ENCODE results near the gene SND1.

Gene SND1

GRCh38 chr7:127682140-127682539, 30.1 kb downstream of the SND1 start:
- peaks cover 0 to 24% (median 23%) of the 10 kb centered on the region in 5 donors for H3K4me1 ChIP-seq (ENCODE audit: control insufficient read depth in 5 of 5, insufficient read depth in 5 of 5, low read length in 5 of 5)
- H3K4me3 ChIP-seq (ENCODE audit: low read depth in 1 of 5, low read length in 5 of 5), result no peak overlapping the region
- no peak overlapping the region for H3K27ac ChIP-seq (ENCODE audit: low read depth, low read length)
- no peaks in the 10 kb centered on the region for H3K27me3 ChIP-seq (ENCODE audit: control insufficient read depth in 5 of 5, insufficient read depth in 4 of 5, low read length in 5 of 5)
- H3K9me3 ChIP-seq (ENCODE audit: control insufficient read depth in 5 of 5, low read length in 5 of 5), result no peaks in the 10 kb centered on the region
- H3K9ac ChIP-seq (ENCODE audit: low read length in 5 of 5), result no peak overlapping the region
- peaks cover 3 to 12% (median 6%) of the 10 kb centered on the region in 5 donors for H3K36me3 ChIP-seq (ENCODE audit: control insufficient read depth in 5 of 5, insufficient read depth in 5 of 5, low read length in 5 of 5)

GRCh38 chr7:127683776-127684681, 32.0 kb downstream of the SND1 start:
- Histone ChIP-seq H3K27me3 (ENCODE audit: control insufficient read depth in 5 of 5, insufficient read depth in 4 of 5, low read length in 5 of 5) (no peaks in the 10 kb centered on the region), H3K4me1 (ENCODE audit: control insufficient read depth in 5 of 5, insufficient read depth in 5 of 5, low read length in 5 of 5) (peaks cover 0 to 14% (median 13%) of the 10 kb centered on the region in 5 donors), H3K9ac (ENCODE audit: low read length in 5 of 5) (no peak overlapping the region), H3K27ac (ENCODE audit: low read depth, low read length) (no peak overlapping the region), H3K4me3 (ENCODE audit: low read depth in 1 of 5, low read length in 5 of 5) (no peak overlapping the region), H3K36me3 (ENCODE audit: control insufficient read depth in 5 of 5, insufficient read depth in 5 of 5, low read length in 5 of 5) (peaks cover 8 to 23% (median 14%) of the 10 kb centered on the region in 5 donors), H3K9me3 (ENCODE audit: control insufficient read depth in 5 of 5, low read length in 5 of 5) (no peaks in the 10 kb centered on the region)

GRCh38 chr7:127689194-127689772, 37.3 kb downstream of the SND1 start:
- no peak overlapping the region for H3K9ac ChIP-seq (ENCODE audit: low read length in 5 of 5)
- no peak overlapping the region for H3K27ac ChIP-seq (ENCODE audit: low read depth, low read length)
- peaks cover 0 to 10% (median 4%) of the 10 kb centered on the region in 5 donors for H3K4me1 ChIP-seq (ENCODE audit: control insufficient read depth in 5 of 5, insufficient read depth in 5 of 5, low read length in 5 of 5)
- no peak overlapping the region for H3K4me3 ChIP-seq (ENCODE audit: low read depth in 1 of 5, low read length in 5 of 5)
- peaks cover 18 to 36% (median 24%) of the 10 kb centered on the region in 5 donors for H3K36me3 ChIP-seq (ENCODE audit: control insufficient read depth in 5 of 5, insufficient read depth in 5 of 5, low read length in 5 of 5)
- no peaks in the 10 kb centered on the region for H3K27me3 ChIP-seq (ENCODE audit: control insufficient read depth in 5 of 5, insufficient read depth in 4 of 5, low read length in 5 of 5)
- no peaks in the 10 kb centered on the region for H3K9me3 ChIP-seq (ENCODE audit: control insufficient read depth in 5 of 5, low read length in 5 of 5)

GRCh38 chr7:127690337-127690736, 38.3 kb downstream of the SND1 start:
- Histone ChIP-seq H3K4me3 (ENCODE audit: low read depth in 1 of 5, low read length in 5 of 5) (no peak overlapping the region), H3K27me3 (ENCODE audit: control insufficient read depth in 5 of 5, insufficient read depth in 4 of 5, low read length in 5 of 5) (no peaks in the 10 kb centered on the region), H3K9ac (ENCODE audit: low read length in 5 of 5) (no peak overlapping the region), H3K27ac (ENCODE audit: low read depth, low read length) (no peak overlapping the region), H3K36me3 (ENCODE audit: control insufficient read depth in 5 of 5, insufficient read depth in 5 of 5, low read length in 5 of 5) (peaks cover 20 to 43% (median 32%) of the 10 kb centered on the region in 5 donors), H3K9me3 (ENCODE audit: control insufficient read depth in 5 of 5, low read length in 5 of 5) (no peaks in the 10 kb centered on the region), H3K4me1 (ENCODE audit: control insufficient read depth in 5 of 5, insufficient read depth in 5 of 5, low read length in 5 of 5) (peaks cover 0 to 5% (median 0%) of the 10 kb centered on the region in 5 donors)

- Histone ChIP-seq H3K4me1 (ENCODE audit: control insufficient read depth in 5 of 5, insufficient read depth in 5 of 5, low read length in 5 of 5) (peaks cover 0 to 5% (median 0%) of the 10 kb centered on the region in 5 donors), H3K9me3 (ENCODE audit: control insufficient read depth in 5 of 5, low read length in 5 of 5) (no peaks in the 10 kb centered on the region), H3K4me3 (ENCODE audit: low read depth in 1 of 5, low read length in 5 of 5) (no peak overlapping the region), H3K36me3 (ENCODE audit: control insufficient read depth in 5 of 5, insufficient read depth in 5 of 5, low read length in 5 of 5) (peaks cover 21 to 47% (median 37%) of the 10 kb centered on the region in 5 donors), H3K27ac (ENCODE audit: low read depth, low read length) (no peak overlapping the region), H3K9ac (ENCODE audit: low read length in 5 of 5) (no peak overlapping the region), H3K27me3 (ENCODE audit: control insufficient read depth in 5 of 5, insufficient read depth in 4 of 5, low read length in 5 of 5) (no peaks in the 10 kb centered on the region)
Observed at GRCh38 chr7:127690806-127691205, 38.8 kb downstream of the SND1 start.

- Histone ChIP-seq H3K9me3 (ENCODE audit: control insufficient read depth in 5 of 5, low read length in 5 of 5) (no peaks in the 10 kb centered on the region), H3K27ac (ENCODE audit: low read depth, low read length) (no peak overlapping the region), H3K4me1 (ENCODE audit: control insufficient read depth in 5 of 5, insufficient read depth in 5 of 5, low read length in 5 of 5) (peaks cover 0 to 5% (median 0%) of the 10 kb centered on the region in 5 donors), H3K36me3 (ENCODE audit: control insufficient read depth in 5 of 5, insufficient read depth in 5 of 5, low read length in 5 of 5) (peaks cover 21 to 43% (median 36%) of the 10 kb centered on the region in 5 donors), H3K27me3 (ENCODE audit: control insufficient read depth in 5 of 5, insufficient read depth in 4 of 5, low read length in 5 of 5) (no peaks in the 10 kb centered on the region), H3K9ac (ENCODE audit: low read length in 5 of 5) (no peak overlapping the region), H3K4me3 (ENCODE audit: low read depth in 1 of 5, low read length in 5 of 5) (no peak overlapping the region)
Observed at GRCh38 chr7:127692200-127692599, 40.2 kb downstream of the SND1 start.

GRCh38 chr7:127699853-127700252, 47.9 kb downstream of the SND1 start:
- no peak overlapping the region for H3K9ac ChIP-seq (ENCODE audit: low read length in 5 of 5)
- peaks cover 46 to 76% (median 69%) of the 10 kb centered on the region in 5 donors for H3K36me3 ChIP-seq (ENCODE audit: control insufficient read depth in 5 of 5, insufficient read depth in 5 of 5, low read length in 5 of 5)
- H3K9me3 ChIP-seq (ENCODE audit: control insufficient read depth in 5 of 5, low read length in 5 of 5), result no peaks in the 10 kb centered on the region
- no peaks in the 10 kb centered on the region for H3K27me3 ChIP-seq (ENCODE audit: control insufficient read depth in 5 of 5, insufficient read depth in 4 of 5, low read length in 5 of 5)
- no peak overlapping the region for H3K4me3 ChIP-seq (ENCODE audit: low read depth in 1 of 5, low read length in 5 of 5)
- H3K27ac ChIP-seq (ENCODE audit: low read depth, low read length), result no peak overlapping the region
- no peaks in the 10 kb centered on the region for H3K4me1 ChIP-seq (ENCODE audit: control insufficient read depth in 5 of 5, insufficient read depth in 5 of 5, low read length in 5 of 5)

- no peaks in the 10 kb centered on the region for H3K4me1 ChIP-seq (ENCODE audit: control insufficient read depth in 5 of 5, insufficient read depth in 5 of 5, low read length in 5 of 5)
- H3K9ac ChIP-seq (ENCODE audit: low read length in 5 of 5), result no peak overlapping the region
- no peak overlapping the region for H3K27ac ChIP-seq (ENCODE audit: low read depth, low read length)
- no peaks in the 10 kb centered on the region for H3K27me3 ChIP-seq (ENCODE audit: control insufficient read depth in 5 of 5, insufficient read depth in 4 of 5, low read length in 5 of 5)
- H3K4me3 ChIP-seq (ENCODE audit: low read depth in 1 of 5, low read length in 5 of 5), result no peak overlapping the region
- peaks cover 52 to 77% (median 69%) of the 10 kb centered on the region in 5 donors for H3K36me3 ChIP-seq (ENCODE audit: control insufficient read depth in 5 of 5, insufficient read depth in 5 of 5, low read length in 5 of 5)
- H3K9me3 ChIP-seq (ENCODE audit: control insufficient read depth in 5 of 5, low read length in 5 of 5), result no peaks in the 10 kb centered on the region
Observed at GRCh38 chr7:127702052-127702652, 50.2 kb downstream of the SND1 start.

GRCh38 chr7:127702938-127703337, 50.9 kb downstream of the SND1 start:
- H3K27ac ChIP-seq (ENCODE audit: low read depth, low read length), result no peak overlapping the region
- no peak overlapping the region for H3K9ac ChIP-seq (ENCODE audit: low read length in 5 of 5)
- H3K9me3 ChIP-seq (ENCODE audit: control insufficient read depth in 5 of 5, low read length in 5 of 5), result no peaks in the 10 kb centered on the region
- no peak overlapping the region for H3K4me3 ChIP-seq (ENCODE audit: low read depth in 1 of 5, low read length in 5 of 5)
- no peaks in the 10 kb centered on the region for H3K27me3 ChIP-seq (ENCODE audit: control insufficient read depth in 5 of 5, insufficient read depth in 4 of 5, low read length in 5 of 5)
- peaks cover 54 to 81% (median 68%) of the 10 kb centered on the region in 5 donors for H3K36me3 ChIP-seq (ENCODE audit: control insufficient read depth in 5 of 5, insufficient read depth in 5 of 5, low read length in 5 of 5)
- no peaks in the 10 kb centered on the region for H3K4me1 ChIP-seq (ENCODE audit: control insufficient read depth in 5 of 5, insufficient read depth in 5 of 5, low read length in 5 of 5)

GRCh38 chr7:127704211-127704610, 52.2 kb downstream of the SND1 start:
- H3K9ac ChIP-seq (ENCODE audit: low read length in 5 of 5), result no peak overlapping the region
- peaks cover 51 to 76% (median 63%) of the 10 kb centered on the region in 5 donors for H3K36me3 ChIP-seq (ENCODE audit: control insufficient read depth in 5 of 5, insufficient read depth in 5 of 5, low read length in 5 of 5)
- no peaks in the 10 kb centered on the region for H3K27me3 ChIP-seq (ENCODE audit: control insufficient read depth in 5 of 5, insufficient read depth in 4 of 5, low read length in 5 of 5)
- no peak overlapping the region for H3K27ac ChIP-seq (ENCODE audit: low read depth, low read length)
- peaks cover 0 to 3% (median 0%) of the 10 kb centered on the region in 5 donors for H3K4me1 ChIP-seq (ENCODE audit: control insufficient read depth in 5 of 5, insufficient read depth in 5 of 5, low read length in 5 of 5)
- no peaks in the 10 kb centered on the region for H3K9me3 ChIP-seq (ENCODE audit: control insufficient read depth in 5 of 5, low read length in 5 of 5)
- H3K4me3 ChIP-seq (ENCODE audit: low read depth in 1 of 5, low read length in 5 of 5), result no peak overlapping the region
